DMS153 treated with DMSO at 0.1 percent for 48 hours (cell line): ENCODE results near the gene LRBA.
"Not testable (repeated sequence)": the region's sequence is repeated elsewhere in the genome, so short reads cannot be mapped to it uniquely, and the experiment has no call there.

Source experiments
- DNase-seq: peaks from one replicate; lab custom pipeline; 2025; ENCODE audit not compliant: unreplicated experiment; lab: John Stamatoyannopoulos, UW

The LRBA gene

DNA sequence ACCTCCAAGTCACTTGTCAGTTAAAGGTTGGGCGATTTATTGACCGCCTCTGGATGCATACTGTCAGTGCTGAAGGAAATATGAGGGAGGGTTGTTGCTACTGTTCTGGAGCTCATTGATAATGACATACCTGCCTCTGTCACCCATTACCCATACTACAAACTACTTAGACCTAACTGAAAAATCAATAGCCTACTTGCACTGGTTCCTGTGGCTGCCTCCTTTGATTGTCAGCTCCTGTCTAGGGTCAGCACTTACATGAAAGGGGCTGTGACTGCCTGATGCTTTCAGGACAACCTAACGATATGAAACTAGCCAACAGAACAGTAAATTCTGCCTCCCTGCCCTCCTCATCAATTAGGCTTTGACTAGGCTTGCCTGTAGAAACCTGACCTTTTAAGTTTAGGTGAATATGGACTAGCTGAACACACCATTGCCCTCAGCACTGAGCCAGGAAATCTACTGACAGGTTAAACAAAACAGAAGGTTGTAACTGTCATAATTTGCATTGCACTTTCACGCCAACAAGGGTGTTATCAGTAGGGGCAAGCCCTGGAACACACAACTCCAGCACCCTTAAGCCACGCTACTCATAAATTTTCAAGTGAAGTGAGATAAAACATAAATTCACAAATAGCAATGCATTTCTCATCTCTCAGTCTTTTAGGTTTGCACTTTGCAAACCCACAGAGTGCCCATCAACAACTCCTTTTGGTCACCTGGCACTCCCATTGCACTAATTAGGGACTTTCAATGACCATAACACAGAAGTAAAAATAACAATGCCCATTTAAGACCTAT, 442.2 kb downstream of the LRBA start:
- DNase-seq: no peak

DNA sequence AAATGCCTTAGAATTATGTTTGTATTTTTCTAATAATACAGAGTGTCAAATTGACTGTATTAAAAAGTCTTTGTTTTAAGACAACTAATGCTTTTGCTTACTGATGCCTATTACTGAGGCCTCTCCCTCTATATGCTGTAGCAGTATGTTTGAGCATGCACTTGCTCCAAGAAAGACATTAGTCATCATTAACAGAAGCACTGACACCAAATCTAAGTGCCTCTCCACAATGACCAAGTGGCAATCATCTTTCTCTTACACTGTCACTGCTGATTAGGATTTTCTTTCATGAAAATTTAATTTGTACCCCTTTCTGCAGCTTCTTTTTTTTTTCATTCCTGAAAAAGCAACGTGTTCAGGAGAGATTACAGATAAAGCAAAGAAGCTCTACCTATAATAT, 444.2 kb downstream of the LRBA start:
- no peak for DNase-seq

DNA sequence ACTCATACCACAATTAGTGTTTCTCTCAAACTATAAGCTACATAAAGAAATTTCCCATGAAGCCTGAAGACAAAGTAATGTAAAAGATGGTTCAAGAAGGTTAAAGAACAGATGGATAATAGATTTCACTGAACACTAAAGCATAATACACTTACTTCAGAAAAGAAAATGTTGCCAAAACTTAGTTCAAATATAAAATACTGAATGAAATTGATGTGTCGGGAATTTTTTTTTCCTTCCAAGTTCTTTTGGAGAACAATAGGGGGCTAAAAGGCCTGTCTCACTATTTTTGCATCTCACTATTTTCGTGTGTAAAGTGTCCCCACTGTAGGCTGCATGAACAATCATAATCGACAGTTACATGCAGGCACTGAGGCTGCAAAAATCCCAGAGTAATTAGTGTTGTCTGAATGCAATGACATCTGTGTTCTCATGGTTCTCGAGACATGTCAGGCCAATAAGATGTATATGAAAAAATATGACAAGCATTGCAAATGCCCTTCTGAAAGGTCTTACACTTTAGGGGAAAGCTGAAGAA, 445.0 kb downstream of the LRBA start:
- DNase-seq: no peak

DNA sequence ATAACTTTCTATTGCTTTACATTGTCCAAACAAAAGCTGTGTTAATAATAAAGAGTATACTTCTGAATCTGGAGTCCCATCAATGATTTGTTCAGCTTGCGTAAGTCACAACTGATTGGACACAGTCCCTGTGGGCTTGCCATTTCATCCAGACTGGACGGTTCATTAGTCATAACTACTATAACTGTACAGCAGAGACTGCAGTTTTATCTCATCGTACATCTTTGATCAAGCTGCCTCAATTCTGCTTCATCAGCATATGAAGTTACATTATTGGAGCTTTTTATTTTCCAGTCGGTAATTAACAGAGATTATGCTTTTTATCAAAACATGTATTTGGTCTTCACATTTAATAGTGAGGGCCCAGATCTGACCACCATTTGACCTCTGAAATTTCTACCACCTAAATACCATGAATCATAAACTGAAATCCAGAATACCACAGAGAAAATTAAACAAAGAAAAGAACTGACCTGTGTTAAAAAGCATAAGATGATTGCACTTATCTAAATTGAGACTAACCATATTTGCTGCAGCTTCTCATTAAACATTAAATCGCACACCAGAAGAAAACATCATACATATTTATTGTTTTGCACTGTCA, 445.6 kb downstream of the LRBA start:
- DNase-seq: no peak

DNA sequence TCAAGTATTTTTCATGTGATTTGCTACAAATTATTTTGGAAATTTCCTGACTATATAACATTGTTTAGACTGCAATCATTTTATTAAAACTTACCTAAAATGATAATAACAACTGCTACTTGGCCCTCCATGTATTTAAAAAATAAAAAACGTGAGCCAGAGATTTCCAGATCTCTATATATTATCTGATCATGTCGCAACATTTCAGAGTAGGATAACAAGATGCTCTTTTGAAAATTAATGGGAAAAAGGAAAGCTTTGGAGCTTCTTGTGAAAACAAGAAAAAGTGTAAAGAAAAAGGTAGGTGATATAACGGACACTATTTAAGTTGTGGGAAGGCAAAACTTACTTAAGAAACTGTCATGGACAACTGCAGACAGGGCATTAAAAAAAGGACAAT, 448.0 kb downstream of the LRBA start:
- DNase-seq: no peak

GRCh38 chr4:150564967-150565366, 450.1 kb downstream of the LRBA start:
- not testable (repeated sequence) for DNase-seq

DNA sequence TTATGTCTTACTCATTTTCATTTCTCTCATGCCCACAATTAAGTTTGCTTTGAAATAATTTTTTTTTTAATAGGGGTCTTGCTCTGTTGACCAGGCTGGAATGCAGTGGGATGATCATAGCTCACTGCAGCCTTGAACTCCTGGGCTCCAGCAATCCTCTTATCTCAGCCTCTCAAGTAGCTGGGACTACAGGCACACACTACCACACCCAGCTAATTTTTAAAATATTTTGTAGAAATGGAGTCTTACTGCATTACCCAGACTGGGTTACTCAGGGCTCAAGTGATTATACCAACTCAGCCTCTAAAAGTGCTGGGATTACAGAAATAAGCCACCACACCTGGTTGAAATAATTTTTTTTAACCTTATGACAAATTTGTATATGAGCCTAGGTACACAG, 452.3 kb downstream of the LRBA start:
- DNase-seq: no peak

- no peak for DNase-seq
Observed at GRCh38 chr4:150562250-150562649, 452.8 kb downstream of the LRBA start.

DNA sequence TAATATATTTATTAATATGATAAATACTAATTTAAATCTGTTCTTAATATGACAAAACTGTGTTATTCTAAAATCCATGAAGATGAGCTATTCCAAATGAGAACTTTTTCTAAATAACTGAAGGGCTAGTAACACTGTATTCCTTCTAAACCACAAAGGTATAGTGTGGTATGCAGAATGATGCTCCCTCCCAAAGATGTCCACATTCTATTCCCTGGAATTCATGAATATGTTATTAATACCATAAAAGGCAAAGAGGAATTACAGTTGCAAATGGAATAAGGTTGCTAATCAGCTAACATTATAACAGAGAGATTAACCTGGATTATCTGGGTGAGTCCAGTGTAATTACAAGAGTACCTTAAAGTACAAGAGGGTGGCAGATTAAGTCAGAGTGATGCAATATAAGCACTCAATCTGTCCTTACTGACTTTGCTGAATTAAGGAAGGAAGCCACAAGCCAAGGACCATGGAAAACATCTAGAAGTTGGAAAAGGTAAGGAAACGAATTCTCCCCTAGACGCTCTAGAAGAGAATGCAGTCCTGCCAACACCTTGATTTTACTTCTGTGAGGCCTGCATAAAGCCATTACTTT, 453.8 kb downstream of the LRBA start:
- no peak for DNase-seq

GRCh38 chr4:150557811-150558210, 457.3 kb downstream of the LRBA start:
- not testable (repeated sequence) for DNase-seq

- DNase-seq: no peak
Observed at GRCh38 chr4:150547154-150547838, 467.8 kb downstream of the LRBA start.

GRCh38 chr4:150546286-150546685, 468.8 kb downstream of the LRBA start:
- no peak for DNase-seq

DNA sequence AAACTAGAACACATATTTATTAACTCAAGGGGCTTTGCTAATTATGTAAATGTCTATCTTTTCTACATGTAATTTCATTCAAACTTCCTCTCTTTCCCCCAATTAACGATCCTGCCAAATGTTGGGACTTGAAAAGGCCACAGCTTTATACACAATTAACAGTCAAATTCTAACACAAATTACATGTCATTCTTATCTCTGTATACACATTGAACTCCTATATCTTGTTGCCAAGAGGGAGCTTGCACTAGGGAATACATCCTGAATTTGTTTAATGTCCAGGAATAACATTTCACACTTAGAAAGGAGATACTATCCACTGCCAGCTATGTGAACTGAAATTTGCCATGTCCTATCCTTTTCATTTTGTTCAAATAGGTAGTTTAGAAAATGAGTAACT, 472.0 kb downstream of the LRBA start:
- DNase-seq: no peak

GRCh38 chr4:150541681-150542080, 473.4 kb downstream of the LRBA start:
- DNase-seq: no peak

DNA sequence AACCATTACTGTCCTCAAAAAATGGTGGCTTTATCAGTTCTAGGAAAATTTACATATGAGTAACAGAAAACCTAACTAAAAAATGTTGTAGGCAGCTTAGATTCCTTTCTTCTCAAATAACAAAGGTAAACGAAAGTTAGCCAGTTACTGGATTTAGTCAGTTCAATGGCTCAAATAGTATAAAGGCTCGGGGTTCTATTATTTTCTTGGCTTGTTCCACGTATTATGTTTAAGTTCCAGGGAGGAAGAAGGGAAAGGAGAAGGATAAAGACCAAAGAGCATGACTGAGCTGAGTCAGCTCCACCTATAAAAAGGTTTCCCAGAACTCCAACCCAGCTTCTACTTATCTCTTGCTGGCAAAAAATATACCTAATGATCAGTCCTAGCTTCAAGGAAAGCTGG, 474.1 kb downstream of the LRBA start:
- no peak for DNase-seq

GRCh38 chr4:150540536-150540935, 474.5 kb downstream of the LRBA start:
- DNase-seq: no peak

DNA sequence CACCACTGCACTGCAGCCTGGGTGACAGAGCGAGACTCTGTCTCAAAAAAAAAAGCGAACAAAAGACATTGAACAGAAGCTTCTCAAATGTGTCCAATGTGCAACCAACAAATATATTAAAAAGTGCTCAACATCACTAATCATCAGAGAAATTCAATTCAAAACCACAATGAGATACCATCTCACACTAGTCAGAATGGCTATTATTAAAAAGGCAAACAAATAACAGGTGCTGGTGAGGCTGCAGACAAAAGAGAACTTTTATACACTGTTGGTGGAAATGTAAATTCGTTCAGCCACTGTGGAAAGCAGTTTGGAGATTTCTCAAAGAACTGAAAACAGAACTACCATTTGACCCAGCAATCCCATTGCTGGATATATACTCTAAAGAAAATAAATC, 477.2 kb downstream of the LRBA start:
- DNase-seq: not testable (repeated sequence)

DNA sequence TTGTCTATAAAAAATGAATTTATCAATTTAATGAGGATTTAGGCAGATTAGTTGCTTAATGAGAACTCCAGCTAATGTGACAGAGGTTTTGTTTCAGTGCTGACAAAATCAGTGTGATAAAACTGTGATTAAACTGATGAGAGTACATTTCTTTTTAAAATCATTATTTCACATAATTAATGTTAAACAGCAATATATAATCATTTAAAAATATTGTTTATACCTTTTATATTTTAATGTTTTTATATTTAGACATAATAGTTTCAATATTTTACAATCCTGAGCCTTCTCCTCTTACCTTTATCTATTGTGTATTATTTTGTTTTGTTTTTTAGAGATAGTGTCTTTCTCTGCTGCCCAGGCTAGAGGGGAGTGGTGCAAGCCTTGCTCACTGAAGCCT, 480.3 kb downstream of the LRBA start:
- no peak for DNase-seq

- no peak for DNase-seq
Observed at GRCh38 chr4:150533673-150534072, 481.4 kb downstream of the LRBA start.

DNA sequence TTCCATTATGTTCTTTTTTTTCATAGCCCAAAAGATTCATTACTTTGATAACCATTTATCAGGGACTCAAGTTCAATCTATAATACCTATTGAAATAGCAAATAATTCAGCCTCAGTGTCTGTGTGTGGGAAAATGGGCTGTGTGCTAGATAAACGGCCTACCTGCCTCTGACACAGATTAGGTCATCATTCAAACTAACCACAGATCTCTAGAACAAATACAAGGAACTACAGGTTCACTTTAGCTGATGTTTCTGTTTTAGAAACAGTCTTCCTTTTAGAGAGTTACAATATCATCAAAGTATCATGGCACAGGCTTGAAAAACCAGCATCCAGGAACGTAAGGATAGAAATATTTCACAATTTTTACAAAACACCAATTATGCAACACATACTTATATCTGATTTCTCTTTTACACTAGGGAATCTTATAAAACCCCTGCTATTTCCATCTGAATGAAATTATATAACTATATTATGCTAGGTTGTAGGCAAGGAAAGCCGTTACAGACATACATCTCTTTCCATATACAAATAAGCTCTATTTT, 489.7 kb downstream of the LRBA start:
- no peak for DNase-seq

DNA sequence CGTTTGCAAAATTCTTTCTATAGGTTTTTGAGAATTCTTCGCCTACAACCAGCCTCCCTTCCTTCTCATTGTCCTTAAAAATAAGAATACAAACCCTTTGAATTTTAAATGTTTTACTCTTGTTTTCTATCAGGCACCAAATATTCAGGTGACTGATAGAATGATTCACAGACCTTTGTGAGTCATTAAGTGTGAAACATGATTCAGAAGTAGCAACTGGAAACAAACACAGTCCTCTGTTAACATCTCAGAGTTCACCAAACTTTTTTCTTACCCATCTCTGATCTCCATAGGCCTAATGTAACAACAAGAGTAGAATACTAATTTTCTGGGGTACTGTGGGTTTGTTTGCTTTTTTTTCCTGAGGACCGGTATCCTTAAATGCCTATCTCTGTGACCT, 496.5 kb downstream of the LRBA start:
- no peak for DNase-seq
